HG03159 (cell line): ENCODE results near the gene SERPINF2.
"Not testable (repeated sequence)": the region's sequence is repeated elsewhere in the genome, so short reads cannot be mapped to it uniquely, and the experiment has no call there.

Experiments
- ATAC-seq: cut with Tn5 transposase; IDR thresholded peaks from one replicate; pipeline ENCODE4 v1.9.1; 2021; ENCODE audit warnings: mild to moderate bottlenecking, moderate library complexity; ENCODE audit not compliant: unreplicated experiment

SERPINF2 gene

DNA sequence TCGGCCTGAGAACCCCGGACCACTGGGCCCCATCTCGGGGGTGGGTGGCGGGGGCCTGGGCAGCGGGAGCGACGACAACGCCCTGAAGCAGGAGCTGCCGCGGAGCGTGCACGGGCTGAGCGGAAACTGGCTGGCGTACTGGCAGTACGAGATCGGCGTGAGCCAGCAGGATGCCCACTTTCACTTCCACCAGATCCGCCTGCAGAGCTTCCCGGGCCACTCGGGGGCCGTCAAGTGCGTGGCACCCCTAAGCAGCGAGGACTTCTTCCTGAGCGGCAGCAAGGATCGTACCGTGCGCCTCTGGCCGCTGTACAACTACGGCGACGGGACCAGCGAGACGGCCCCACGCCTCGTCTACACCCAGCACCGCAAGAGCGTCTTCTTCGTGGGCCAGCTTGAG, 8.9 kb upstream of the SERPINF2 start:
- no peak for ATAC-seq

DNA sequence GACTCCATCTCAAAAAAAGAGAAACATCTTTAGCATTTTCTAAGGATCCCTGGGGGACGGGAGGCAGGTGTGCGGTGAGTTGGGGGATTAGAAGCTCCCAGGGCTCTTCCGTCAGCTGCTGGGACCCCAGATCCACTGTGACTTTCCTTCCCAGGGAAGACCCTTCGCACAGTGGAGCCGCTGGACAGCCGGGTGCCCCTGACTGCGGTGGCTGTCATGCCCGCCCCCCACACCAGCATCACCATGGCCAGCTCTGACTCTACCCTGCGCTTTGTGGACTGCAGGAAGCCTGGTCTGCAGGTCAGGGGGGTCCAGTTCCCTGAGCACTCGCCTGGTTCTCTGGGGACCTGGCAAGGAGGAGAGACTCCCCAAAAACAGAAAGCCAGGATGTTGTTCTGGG, 7.3 kb upstream of the SERPINF2 start:
- ATAC-seq: no peak

DNA sequence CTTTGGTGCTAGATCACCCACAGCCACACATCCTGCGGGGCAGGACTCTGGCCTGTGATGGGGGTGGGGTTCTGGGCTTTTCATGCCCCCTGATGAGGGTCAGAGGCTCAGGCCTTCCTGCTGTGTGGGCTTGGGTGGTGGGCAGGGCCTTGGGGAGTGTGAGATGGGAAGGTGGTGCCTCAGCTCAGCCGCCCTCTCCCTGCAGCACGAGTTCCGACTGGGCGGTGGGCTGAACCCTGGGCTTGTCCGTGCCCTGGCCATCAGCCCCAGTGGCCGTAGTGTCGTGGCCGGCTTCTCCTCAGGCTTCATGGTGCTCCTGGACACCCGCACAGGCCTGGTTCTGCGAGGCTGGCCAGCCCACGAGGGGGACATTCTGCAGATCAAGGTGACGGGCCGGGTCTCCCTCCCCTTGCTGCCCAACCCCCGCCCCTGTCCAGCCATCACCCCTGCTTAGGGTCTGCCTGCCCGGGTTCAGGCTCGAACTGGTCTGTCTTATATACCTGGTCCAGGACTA, 6.8 kb upstream of the SERPINF2 start:
- no peak for ATAC-seq

DNA sequence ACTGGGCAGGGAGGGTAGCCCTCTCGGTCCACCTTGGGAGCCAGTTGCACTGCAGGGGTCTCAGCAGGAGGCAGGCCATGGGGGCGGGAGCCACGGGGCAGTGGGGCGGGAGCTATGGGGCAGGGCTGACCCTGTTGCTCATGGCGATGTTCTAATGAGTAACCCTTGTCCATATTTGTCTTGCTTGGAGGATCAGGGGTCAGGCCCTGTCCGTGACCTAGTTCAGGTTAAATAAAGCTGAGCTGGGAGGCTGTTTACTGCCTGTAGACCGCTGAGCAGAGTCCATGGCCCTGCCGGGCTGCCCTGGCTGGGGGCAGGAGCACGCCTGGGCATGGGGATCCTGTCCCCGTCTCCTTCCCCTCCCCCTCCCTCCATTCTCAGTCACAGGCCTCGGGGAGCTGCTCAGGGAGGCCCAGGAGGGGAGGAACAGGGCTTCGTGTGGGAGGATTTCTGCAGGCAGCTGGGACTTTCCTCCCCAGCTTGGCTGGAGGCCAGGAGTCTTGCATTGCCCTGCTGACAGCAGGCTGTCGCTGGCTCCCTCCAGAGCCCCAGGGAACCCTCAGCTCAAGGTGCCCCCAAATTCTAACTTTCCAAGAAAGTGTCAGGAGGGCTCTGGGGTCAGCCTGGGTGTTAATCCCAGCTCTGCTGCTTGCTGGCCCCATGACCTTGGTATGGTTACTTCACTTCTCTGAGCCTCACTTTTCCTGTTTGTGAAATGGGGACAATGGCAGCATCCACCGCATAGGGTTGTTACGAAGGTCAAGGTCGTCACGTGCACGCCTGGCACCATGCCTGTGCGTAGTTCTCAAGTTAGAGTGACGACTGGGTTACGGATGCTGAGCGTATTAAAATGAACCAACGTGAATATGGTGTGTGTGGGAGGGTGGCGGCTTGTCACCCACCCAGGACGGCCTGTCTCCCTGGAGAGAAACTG, 6.1 kb upstream of the SERPINF2 start:
- ATAC-seq: no peak

DNA sequence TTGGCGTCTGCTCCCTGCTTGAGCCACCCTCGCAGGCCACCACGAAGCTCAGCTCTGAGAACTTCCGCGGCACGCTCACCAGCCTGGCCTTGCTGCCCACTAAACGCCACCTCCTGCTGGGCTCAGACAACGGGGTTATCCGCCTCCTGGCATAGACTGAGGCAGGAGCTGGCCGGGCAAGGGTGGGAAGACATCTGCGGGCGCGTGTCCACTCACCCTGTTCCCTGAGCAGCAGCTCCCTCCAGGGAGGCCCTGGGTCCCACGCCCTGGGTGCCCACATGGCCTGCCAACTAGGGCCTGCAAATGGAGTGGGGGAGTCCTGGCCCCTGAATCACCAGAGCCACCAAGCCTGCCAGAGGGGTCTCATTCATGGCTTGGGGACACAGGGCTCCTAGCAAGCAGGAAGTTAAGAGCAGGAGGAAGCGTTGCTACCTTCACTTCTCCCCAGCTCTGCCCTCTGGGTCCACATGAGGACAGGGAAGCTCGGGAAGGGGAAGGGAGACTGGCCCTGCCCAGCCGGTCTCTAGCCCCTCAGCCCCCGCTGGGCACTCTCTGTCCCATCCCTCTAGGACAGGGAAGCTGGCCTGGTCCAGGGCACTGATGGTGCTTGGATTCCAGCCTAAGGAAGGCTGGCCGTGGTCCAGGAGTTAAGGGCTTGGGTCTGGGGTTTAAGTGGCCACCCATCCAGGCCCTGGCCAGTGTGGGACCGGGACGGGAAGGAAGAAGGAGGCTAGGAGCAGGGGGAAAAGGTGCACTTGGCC, 5.0 kb upstream of the SERPINF2 start:
- no peak for ATAC-seq

DNA sequence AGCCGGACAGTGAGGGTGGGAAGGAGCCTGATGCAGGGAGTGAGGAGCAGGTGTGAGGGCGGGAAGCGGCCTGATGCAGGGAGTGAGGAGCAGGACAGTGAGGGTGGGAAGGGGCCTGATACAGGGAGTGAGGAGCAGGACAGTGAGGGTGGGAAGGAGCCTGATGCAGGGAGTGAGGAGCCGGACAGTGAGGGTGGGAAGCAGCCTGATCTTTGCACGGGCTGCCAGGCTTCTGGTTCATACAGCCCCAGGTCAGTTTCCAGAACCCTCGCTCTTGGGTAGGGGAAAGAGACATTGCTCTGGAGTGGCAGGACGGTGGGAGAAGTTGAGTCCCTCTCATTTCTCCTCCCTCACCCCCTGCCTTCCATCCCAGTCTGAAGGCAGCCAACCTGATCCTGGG, 772 bp upstream of the SERPINF2 start:
- not testable (repeated sequence) for ATAC-seq

DNA sequence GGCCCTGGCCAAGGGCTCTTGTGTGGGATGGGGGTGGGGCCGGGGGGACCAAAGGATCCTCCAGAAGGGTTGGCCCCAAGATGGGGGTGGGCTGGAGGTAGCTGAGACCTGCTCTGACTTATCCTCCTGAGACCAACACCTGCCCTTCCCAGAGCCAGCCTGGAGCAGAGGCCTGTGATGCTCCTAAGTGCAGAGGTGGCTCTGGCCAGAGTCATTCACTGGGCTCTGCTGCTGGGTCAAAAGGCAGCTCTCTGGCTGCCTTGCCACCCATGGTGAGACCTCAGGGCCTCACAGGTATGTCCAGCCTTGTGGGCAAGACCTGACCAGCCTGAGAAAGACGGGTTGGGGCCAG, 393 bp downstream of the SERPINF2 start:
- ATAC-seq: no peak

DNA sequence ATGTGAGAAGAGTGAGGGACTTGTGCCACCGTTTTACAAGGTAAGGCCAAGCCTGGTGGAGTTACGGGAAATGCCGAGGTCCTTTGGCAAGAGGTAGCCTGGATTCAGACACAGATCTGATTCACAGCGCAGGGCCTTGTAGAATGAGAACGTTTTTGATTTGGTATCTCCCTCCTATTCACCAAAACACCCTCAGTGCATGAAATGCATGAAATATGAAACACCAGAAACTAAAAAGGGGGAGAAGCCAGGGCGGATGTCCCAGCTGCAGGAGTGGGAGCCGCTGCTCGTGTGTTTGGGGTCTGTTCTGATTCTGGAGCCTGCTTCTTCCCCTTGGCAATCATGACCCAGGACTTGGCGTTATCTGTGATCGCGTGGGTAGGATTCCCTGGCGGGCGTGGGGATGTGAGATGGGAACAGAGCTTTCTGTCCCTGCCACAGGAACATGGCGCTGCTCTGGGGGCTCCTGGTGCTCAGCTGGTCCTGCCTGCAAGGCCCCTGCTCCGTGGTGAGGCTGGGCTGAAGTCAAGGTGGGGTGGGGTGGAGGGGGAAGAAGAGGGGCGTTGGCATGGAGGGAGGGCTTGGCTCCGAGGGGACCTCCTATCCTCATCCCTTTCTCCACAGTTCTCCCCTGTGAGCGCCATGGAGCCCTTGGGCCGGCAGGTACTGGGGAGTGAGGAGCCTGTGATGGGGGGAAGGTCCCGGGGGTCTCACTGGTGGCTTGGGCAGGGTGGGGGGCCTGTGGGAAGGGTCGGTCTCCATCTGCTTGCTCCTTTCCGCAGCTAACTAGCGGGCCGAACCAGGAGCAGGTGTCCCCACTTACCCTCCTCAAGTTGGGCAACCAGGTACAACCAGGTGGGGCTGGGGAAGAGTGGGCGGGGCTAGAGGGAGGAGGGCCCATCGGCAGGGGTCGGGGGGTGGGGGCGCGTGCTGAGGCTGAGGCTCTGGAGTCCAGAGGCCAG, 2.2 kb downstream of the SERPINF2 start:
- no peak for ATAC-seq

DNA sequence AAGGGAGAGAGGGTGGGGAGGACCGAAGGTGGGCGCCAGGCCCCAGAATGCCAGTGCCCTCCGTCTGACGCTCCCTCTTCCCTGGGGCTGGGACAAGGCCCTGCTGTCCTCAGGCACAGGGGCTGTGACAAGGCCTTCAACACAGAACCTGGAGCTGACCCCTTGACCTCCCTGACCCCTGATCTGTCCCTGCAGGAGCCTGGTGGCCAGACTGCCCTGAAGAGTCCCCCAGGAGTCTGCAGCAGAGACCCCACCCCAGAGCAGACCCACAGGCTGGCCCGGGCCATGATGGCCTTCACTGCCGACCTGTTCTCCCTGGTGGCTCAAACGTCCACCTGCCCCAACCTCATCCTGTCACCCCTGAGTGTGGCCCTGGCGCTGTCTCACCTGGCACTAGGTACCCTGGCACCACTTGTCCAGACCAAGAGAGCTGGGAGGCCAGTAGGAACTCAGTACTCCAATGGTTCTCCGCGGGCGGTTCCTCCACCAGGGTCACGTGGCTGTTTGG, 2.9 kb downstream of the SERPINF2 start:
- ATAC-seq: no peak

DNA sequence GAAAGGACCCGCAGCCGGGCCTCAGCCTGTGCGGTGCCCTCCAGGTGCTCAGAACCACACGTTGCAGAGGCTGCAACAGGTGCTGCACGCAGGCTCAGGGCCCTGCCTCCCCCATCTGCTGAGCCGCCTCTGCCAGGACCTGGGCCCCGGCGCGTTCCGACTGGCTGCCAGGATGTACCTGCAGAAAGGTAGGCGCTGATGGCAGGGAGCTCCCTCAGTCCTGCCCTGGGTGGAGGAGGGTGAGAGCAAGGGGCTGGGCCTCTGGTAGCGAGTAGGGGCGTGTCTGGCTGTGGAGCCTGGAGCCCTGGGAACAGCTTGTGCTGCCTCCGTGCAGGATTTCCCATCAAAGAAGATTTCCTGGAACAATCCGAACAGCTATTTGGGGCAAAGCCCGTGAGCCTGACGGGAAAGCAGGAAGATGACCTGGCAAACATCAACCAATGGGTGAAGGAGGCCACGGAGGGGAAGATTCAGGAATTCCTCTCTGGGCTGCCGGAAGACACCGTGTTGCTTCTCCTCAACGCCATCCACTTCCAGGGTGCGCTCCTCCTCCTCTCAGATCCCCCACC, 4.4 kb downstream of the SERPINF2 start:
- ATAC-seq: no peak

DNA sequence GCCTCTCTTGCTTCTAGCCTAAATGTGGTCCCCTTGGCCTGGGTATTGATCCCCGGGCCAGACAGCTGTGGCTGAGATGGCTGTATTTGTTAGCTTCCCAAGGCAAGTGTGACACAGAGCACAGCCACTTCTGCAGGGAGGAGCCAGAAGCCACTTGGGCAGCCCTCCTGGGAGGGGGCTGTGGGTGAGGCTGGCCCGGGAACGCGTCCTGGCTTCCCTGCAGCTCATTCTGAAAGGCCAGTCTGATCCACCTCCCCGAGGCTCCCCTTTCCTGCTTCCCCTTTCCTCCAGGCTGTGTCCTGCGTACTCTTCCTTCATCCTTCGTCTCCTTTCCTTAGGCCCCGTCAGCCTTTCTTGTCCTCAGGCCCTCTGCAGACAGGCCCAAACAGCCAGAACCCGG, 8.0 kb downstream of the SERPINF2 start:
- no peak for ATAC-seq

DNA sequence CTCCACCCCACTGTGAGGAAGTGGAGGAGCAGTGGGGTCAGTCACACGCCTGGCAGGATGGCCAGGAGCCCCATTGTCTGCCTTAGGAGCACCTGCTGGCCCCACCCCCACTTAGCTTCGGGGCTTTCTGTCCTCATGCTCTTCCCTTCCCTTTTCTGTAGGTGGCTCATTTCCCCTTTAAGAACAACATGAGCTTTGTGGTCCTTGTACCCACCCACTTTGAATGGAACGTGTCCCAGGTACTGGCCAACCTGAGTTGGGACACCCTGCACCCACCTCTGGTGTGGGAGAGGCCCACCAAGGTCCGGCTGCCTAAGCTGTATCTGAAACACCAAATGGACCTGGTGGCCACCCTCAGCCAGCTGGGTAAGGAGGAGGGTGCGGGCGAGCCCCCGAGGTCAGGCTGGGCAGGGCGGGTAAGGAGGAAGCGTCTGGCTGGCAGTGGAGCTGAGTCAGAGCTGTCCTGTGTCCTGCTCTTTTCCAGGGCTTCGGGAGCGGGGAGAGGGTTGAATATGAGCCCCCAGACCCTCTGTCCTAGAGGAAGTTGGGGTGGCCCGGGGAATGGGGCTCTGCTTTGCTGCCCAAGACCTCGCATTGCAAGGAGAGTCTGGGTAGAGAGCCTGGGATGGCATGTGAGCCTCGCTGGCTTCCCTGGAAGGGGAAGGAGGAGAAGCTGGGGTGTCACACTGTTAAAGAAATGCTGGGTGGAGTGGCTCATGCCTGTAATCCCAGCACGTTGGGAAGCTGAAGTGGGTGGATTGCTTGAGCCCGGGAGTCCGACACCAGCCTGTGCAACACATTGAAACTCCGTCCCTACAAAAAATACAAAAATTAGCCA, 10.0 kb downstream of the SERPINF2 start:
- ATAC-seq: no peak

DNA sequence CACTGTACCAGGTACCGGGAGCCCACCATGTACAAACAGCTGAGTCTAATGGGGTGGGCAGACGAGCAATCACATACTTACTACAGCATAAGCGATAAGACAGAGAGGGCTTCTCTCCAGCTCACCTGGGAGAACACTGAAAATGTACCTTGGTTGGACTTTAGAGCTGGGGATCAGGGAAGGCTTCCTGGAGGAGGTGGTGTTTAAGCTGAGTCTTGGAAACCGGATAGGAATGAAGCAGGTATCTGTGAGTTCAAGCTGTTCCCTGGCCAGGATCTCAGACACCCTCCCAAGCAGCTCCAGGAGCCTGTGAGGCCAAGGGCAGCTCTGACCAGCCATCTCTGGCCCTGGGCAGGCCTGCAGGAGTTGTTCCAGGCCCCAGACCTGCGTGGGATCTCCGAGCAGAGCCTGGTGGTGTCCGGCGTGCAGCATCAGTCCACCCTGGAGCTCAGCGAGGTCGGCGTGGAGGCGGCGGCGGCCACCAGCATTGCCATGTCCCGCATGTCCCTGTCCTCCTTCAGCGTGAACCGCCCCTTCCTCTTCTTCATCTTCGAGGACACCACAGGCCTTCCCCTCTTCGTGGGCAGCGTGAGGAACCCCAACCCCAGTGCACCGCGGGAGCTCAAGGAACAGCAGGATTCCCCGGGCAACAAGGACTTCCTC, 11.2 kb downstream of the SERPINF2 start:
- ATAC-seq: no peak

DNA sequence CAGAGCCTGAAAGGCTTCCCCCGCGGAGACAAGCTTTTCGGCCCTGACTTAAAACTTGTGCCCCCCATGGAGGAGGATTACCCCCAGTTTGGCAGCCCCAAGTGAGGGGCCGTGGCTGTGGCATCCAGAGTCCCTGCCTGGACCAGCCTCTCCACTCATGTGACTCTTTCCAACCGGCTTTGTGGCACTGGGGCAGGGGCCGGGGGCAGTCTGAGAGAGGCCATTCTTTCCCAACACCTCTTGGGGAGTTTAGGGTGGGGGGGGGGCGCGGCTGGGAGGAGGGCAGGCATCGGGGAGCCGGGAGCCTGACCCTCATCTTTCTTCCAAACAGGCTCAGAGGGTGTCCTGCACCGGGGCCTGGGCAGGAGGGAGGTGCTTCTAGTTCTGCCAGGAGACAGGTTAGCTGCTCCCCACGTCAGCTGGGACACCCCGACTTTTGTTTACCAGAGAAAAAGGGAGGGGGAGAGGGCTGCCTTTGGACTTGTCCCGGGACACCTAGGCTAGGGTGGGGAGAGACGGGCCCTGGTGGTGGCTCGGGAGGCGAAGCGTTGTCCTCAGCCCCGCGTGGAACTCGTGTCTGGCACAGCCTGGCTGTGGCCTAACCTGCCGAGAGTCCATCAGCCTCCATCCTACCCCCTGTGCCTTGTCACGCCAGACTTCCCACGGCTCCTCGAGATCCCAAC, 11.9 kb downstream of the SERPINF2 start:
- ATAC-seq: no peak

DNA sequence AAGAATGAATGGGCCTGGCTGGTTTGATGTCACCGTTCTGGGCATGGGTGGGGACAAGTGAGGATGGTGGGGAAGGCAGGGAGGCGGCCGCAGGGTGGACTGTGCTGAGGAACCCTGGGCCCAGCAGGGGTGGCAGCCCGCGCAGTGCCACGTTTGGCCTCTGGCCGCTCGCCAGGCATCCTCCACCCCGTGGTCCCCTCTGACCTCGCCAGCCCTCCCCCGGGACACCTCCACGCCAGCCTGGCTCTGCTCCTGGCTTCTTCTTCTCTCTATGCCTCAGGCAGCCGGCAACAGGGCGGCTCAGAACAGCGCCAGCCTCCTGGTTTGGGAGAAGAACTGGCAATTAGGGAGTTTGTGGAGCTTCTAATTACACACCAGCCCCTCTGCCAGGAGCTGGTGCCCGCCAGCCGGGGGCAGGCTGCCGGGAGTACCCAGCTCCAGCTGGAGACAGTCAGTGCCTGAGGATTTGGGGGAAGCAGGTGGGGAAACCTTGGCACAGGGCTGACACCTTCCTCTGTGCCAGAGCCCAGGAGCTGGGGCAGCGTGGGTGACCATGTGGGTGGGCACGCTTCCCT, 12.7 kb downstream of the SERPINF2 start:
- ATAC-seq: no peak

DNA sequence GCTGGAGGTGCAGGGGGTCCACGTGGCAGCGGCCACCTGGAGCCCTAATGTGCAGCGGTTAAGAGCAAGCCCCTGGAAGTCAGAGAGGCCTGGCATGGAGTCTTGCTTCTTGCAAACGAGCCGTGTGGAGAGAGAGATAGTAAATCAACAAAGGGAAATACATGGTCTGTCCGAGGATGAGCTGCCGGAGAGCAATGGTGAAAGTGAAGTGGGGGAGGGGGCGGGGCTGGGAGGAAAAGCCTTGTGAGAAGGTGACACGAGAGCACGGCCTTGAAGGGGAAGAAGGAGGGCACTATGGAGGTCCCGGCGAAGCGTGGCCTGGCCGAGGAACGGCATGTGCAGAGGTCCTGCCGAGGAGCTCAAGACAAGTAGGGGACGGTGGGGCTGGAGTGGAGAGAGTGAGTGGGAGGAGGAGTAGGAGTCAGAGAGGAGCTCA, 13.2 kb downstream of the SERPINF2 start:
- ATAC-seq: no peak

DNA sequence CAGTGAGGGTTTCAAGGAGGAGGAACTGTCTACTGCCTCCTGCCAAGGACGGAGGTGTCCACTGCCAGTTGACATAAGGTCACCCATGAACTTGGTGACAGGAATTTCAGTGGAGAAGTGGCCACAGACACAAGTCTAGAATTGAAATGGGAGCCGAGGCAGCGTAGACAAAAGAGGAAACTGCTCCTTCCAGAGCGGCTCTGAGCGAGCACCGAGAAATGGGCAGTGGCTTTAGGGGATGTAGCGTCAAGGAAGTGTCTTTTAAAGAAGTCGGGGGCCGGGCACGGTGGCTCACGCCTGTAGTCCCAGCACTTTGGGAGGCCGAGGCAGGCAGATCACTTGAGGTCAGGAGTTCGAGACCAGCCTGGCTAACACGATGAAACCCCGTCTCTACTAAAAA, 16.1 kb downstream of the SERPINF2 start:
- no peak for ATAC-seq

DNA sequence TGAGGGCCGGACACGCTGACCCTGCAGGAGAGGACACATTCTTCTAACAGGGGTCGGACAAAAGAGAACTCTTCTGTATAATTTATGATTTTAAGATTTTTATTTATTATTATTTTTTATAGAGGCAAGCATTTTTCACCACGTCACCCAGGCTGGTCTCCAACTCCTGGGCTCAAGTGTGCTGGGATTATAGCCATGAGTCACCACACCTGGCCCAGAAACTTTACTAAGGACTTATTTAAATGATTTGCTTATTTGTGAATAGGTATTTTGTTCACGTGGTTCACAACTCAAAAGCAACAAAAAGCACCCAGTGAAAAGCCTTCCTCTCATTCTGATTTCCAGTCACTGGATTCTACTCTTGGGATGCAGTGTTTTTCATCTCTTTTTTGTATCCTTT, 16.9 kb downstream of the SERPINF2 start:
- no peak for ATAC-seq
